Natural killer cell (primary cell): ENCODE measurements around the gene SUPT20H. TPM values are rescaled to one million over a fixed set of nuclear protein-coding genes. Genes with fewer than 3 reads are reported as not detected.

ENCODE experiments used
- ATAC-seq, 3 donors: fragments of 150-1000 bp in 2 of 3; fragments of 200-7000 bp in 1 of 3; cut with Tn5 transposase; 1 replicate in 1 of 3; 2 replicates in 2 of 3; pipeline ENCODE4 v1.10.0; 2021; ENCODE audit warnings: mild to moderate bottlenecking in 2 of 3, moderate library complexity in 2 of 3
- DNase-seq, 2 donors: peaks; one replicate each; pipeline versions ENCODE4 v3.0.0 to v3.0.0-alpha.2; 2013 to 2021; ENCODE audit warnings: mixed read lengths in 1 of 2
- H3K27ac ChIP-seq: one replicate; pipeline ENCODE4 v1.5.1; 2013; ENCODE audit warnings: mild to moderate bottlenecking, low read length
- H3K27me3 ChIP-seq: one replicate; pipeline ENCODE4 v1.6.1; 2013; ENCODE audit warnings: low read length; ENCODE audit not compliant: control insufficient read depth, insufficient read depth
- H3K36me3 ChIP-seq: one replicate; pipeline ENCODE4 v1.6.1; 2013; ENCODE audit warnings: low read length; ENCODE audit not compliant: control insufficient read depth, insufficient read depth
- H3K4me1 ChIP-seq: one replicate; pipeline ENCODE4 v1.6.1; 2013; ENCODE audit warnings: low read length; ENCODE audit not compliant: control insufficient read depth, insufficient read depth
- H3K4me3 ChIP-seq: one replicate; pipeline ENCODE4 v1.5.1; 2013; ENCODE audit warnings: low read length
- H3K9me3 ChIP-seq: one replicate; pipeline ENCODE4 v1.6.1; 2013; ENCODE audit warnings: low read length; ENCODE audit not compliant: control insufficient read depth, insufficient read depth
- H3K27ac Mint-ChIP-seq, 2 donors: one replicate each; pipeline ENCODE4 v1.8.0; 2022; ENCODE audit warnings: mild to moderate bottlenecking in 2 of 2, mixed read lengths in 2 of 2, moderate library complexity in 1 of 2
- H3K27me3 Mint-ChIP-seq, 2 donors: one replicate each; pipeline ENCODE4 v1.8.0; 2022; ENCODE audit warnings: low read depth in 2 of 2, mixed read lengths in 2 of 2
- H3K36me3 Mint-ChIP-seq: one replicate; pipeline ENCODE4 v1.8.0; 2022; ENCODE audit warnings: mixed read lengths
- H3K4me1 Mint-ChIP-seq, 2 donors: one replicate each; pipeline ENCODE4 v1.8.0; 2022; ENCODE audit warnings: mixed read lengths in 2 of 2
- H3K4me3 Mint-ChIP-seq: one replicate; pipeline ENCODE4 v1.8.0; 2022; ENCODE audit warnings: mild to moderate bottlenecking, moderate library complexity, mixed read lengths
- H3K9me3 Mint-ChIP-seq, 2 donors: one replicate each; pipeline ENCODE4 v1.8.0; 2022; ENCODE audit warnings: mixed read lengths in 2 of 2
- CTCF ChIP-seq: fragments of 200-600 bp; IDR thresholded peaks from one replicate; pipeline ENCODE4 v1.8.0; 2022; ENCODE audit warnings: antibody characterized with exemption
- WGBS: methylation state at CpG from one replicate; pipeline ENCODE4 v1.1.7; 2013; ENCODE audit warnings: missing lambda C conversion rate; ENCODE audit not compliant: insufficient coverage; 5-methylcytosine and 5-hydroxymethylcytosine counted together
- intact Hi-C: fragments of 100-400 bp; cut with micrococcal nuclease; formaldehyde crosslinking; loops from one replicate; pipeline ENCODE4 v1.14.2; 2022
- total RNA-seq, 4 donors: library from RNA; stranded (reverse); fragments of 120-200 nt in 1 of 4; gene quantifications; one replicate each; pipeline versions ENCODE4 v1.2.3 to v1.2.4, GENCODE V29; 2013 to 2022

Gene SUPT20H
- total RNA-seq, 3 donors from 2014 or later (not counting 1 experiment from before 2014, with no cell fraction given): 59.8 to 84.7 (median 64.6) TPM

- Histone ChIP-seq H3K27ac (no peak overlapping the region), H3K9me3 (no peaks in the 10 kb centered on the region), H3K4me1 (no peaks in the 10 kb centered on the region), H3K4me3 (no peak overlapping the region), H3K36me3 (no peaks in the 10 kb centered on the region), H3K27me3 (no peaks in the 10 kb centered on the region)
- Mint-ChIP-seq H3K9me3 (no peaks in the 10 kb centered on the region), H3K27ac (no peak overlapping the region), H3K27me3 (peaks cover 11 to 21% of the 10 kb centered on the region in 2 donors), H3K4me1 (no peaks in the 10 kb centered on the region), H3K4me3 (no peak overlapping the region), H3K36me3 (no peaks in the 10 kb centered on the region)
- TF ChIP-seq CTCF: peak; percentile 23
- intact Hi-C loops: no loop called here
- DNase-seq (peak in 1 of 2 donors; percentile 36), ATAC-seq (no peak)
- no CpG with 5 or more reads among the region's 1 CpG for WGBS
These were observed 15.2 kb upstream of the SUPT20H start for GRCh38 chr13:37074703-37075102.

GRCh38 chr13:37072024-37072423 lies 12.5 kb upstream of the SUPT20H start:
- intact Hi-C loops: no loop called here
- DNase-seq: no peak
- no peak for TF ChIP-seq CTCF

GRCh38 chr13:37070956-37071355 lies 11.5 kb upstream of the SUPT20H start:
- Histone ChIP-seq H3K27me3 (no peaks in the 10 kb centered on the region), H3K4me1 (no peaks in the 10 kb centered on the region), H3K36me3 (no peaks in the 10 kb centered on the region), H3K4me3 (no peak overlapping the region), H3K9me3 (no peaks in the 10 kb centered on the region), H3K27ac (no peak overlapping the region)
- 93% methylated on average over 7 of the region's 7 CpGs for WGBS
- Mint-ChIP-seq H3K4me1 (no peaks in the 10 kb centered on the region), H3K9me3 (no peaks in the 10 kb centered on the region), H3K36me3 (no peaks in the 10 kb centered on the region), H3K4me3 (no peak overlapping the region), H3K27ac (no peak overlapping the region), H3K27me3 (peaks cover 15 to 29% of the 10 kb centered on the region in 2 donors)
- ATAC-seq: no peak
- no peak for DNase-seq
- TF ChIP-seq CTCF: no peak
- intact Hi-C loops: no loop called here

More at GRCh38 chr13:37072024-37072423, 12.5 kb upstream of the SUPT20H start:
- Mint-ChIP-seq H3K4me3 (no peak overlapping the region), H3K4me1 (no peaks in the 10 kb centered on the region), H3K36me3 (no peaks in the 10 kb centered on the region), H3K27ac (no peak overlapping the region), H3K27me3 (peaks cover 15 to 21% of the 10 kb centered on the region in 2 donors), H3K9me3 (no peaks in the 10 kb centered on the region)
- Histone ChIP-seq H3K27ac (no peak overlapping the region), H3K36me3 (no peaks in the 10 kb centered on the region), H3K4me1 (no peaks in the 10 kb centered on the region), H3K9me3 (no peaks in the 10 kb centered on the region), H3K27me3 (no peaks in the 10 kb centered on the region), H3K4me3 (no peak overlapping the region)
- ATAC-seq: no peak
- 84% methylated on average over 4 of the region's 4 CpGs for WGBS

GRCh38 chr13:37070145-37070695 lies 10.7 kb upstream of the SUPT20H start:
- H3K36me3 Mint-ChIP-seq: no peaks in the 10 kb centered on the region
- no peaks in the 10 kb centered on the region for H3K9me3 ChIP-seq
- no peaks in the 10 kb centered on the region for H3K9me3 Mint-ChIP-seq
- peaks cover 15 to 30% of the 10 kb centered on the region in 2 donors for H3K27me3 Mint-ChIP-seq
- no peaks in the 10 kb centered on the region for H3K36me3 ChIP-seq
- no peak overlapping the region for H3K27ac Mint-ChIP-seq
- WGBS: 84% methylated on average over 9 of the region's 9 CpGs
- H3K27me3 ChIP-seq: no peaks in the 10 kb centered on the region
- no peak for TF ChIP-seq CTCF
- ATAC-seq: no peak
- H3K4me3 Mint-ChIP-seq: no peak overlapping the region
- no peak overlapping the region for H3K4me3 ChIP-seq
- DNase-seq: no peak
- H3K4me1 Mint-ChIP-seq: no peaks in the 10 kb centered on the region
- intact Hi-C loops: no loop called here
- H3K27ac ChIP-seq: no peak overlapping the region
- H3K4me1 ChIP-seq: no peaks in the 10 kb centered on the region
